ENCODE measurements around the gene ZNRF3. TPM values are rescaled to one million over a fixed set of nuclear protein-coding genes. Genes with fewer than 3 reads are reported as not detected.
"Not testable (repeated sequence)": the region's sequence is repeated elsewhere in the genome, so short reads cannot be mapped to it uniquely, and the experiment has no call there.

The ZNRF3 gene
- total and polyA plus RNA-seq, 8 donors = 2.4 to 6.8 (median 3.9) TPM

- Histone ChIP-seq H3K36me3 (no peaks in the 10 kb centered on the region), H3K4me3 (no peak overlapping the region), H3K4me1 (peaks cover 0 to 11% (median 0%) of the 10 kb centered on the region in 3 donors), H3K9me3 (no peaks in the 10 kb centered on the region), H3K27me3 (no peaks in the 10 kb centered on the region), H3K27ac (no peak overlapping the region)
- 91% methylated on average over 7 of the region's 7 CpGs for WGBS, 2 donors
- FAIRE-seq (no peak), DNase-seq (no peak), ATAC-seq (no peak)
- no peak for TF ChIP-seq CTCF (IDR thresholded peaks at IDR 0.05)
- intact Hi-C loops (cut with DNase I) = no loop called here
Observed at GRCh38 chr22:29080106-29080975, 197.0 kb downstream of the ZNRF3 start.

GRCh38 chr22:29081517-29082236 is 198.3 kb downstream of the ZNRF3 start:
- no peaks in the 10 kb centered on the region for H3K9me3 ChIP-seq
- DNase-seq (no peak), FAIRE-seq (no peak), ATAC-seq (peak in 2 of 4 donors; percentile 59 to 79)
- H3K27me3 ChIP-seq = no peaks in the 10 kb centered on the region
- no peak overlapping the region for H3K4me3 ChIP-seq
- peaks cover 0 to 11% (median 0%) of the 10 kb centered on the region in 3 donors for H3K4me1 ChIP-seq
- 12 to 39% methylated on average over 3 of the region's 3 CpGs for WGBS, 2 donors
- no peaks in the 10 kb centered on the region for H3K36me3 ChIP-seq
- intact Hi-C loops (cut with DNase I) = no loop called here
- peak overlapping the region in 1 of 4 donors; percentile 15 for H3K27ac ChIP-seq
- no peak for TF ChIP-seq CTCF (IDR thresholded peaks at IDR 0.05)

GRCh38 chr22:29082826-29083545 is 199.6 kb downstream of the ZNRF3 start:
- peaks cover 0 to 11% (median 0%) of the 10 kb centered on the region in 3 donors for H3K4me1 ChIP-seq
- intact Hi-C loops (cut with DNase I) = no loop called here
- H3K27me3 ChIP-seq = no peaks in the 10 kb centered on the region
- DNase-seq (no peak), ATAC-seq (no peak), FAIRE-seq (no peak)
- no peak overlapping the region for H3K4me3 ChIP-seq
- TF ChIP-seq CTCF (IDR thresholded peaks at IDR 0.05) = no peak
- H3K36me3 ChIP-seq = no peaks in the 10 kb centered on the region
- no peaks in the 10 kb centered on the region for H3K9me3 ChIP-seq
- WGBS, 2 donors = 76 to 83% methylated on average over 7 of the region's 7 CpGs
- no peak overlapping the region for H3K27ac ChIP-seq

- peaks cover 0 to 11% (median 0%) of the 10 kb centered on the region in 3 donors for H3K4me1 ChIP-seq
- H3K4me3 ChIP-seq; FAIRE-seq; H3K27me3 ChIP-seq; H3K36me3 ChIP-seq; intact Hi-C loops (cut with DNase I); DNase-seq; H3K9me3 ChIP-seq; H3K27ac ChIP-seq; ATAC-seq: not testable (repeated sequence)
- WGBS, 2 donors = 96 to 99% methylated on average over 7 of the region's 7 CpGs
Observed at GRCh38 chr22:29083576-29083932, 200.2 kb downstream of the ZNRF3 start.

GRCh38 chr22:29083933-29084591 is 200.7 kb downstream of the ZNRF3 start:
- TF ChIP-seq CTCF (IDR thresholded peaks at IDR 0.05) = no peak
- DNase-seq (no peak), ATAC-seq (no peak), FAIRE-seq (no peak)
- no peak overlapping the region for H3K4me3 ChIP-seq
- intact Hi-C loops (cut with DNase I) = no loop called here
- no peaks in the 10 kb centered on the region for H3K36me3 ChIP-seq
- H3K27ac ChIP-seq = no peak overlapping the region
- peaks cover 0 to 11% (median 0%) of the 10 kb centered on the region in 3 donors for H3K4me1 ChIP-seq
- no peaks in the 10 kb centered on the region for H3K9me3 ChIP-seq
- no peaks in the 10 kb centered on the region for H3K27me3 ChIP-seq
- WGBS, 2 donors = 76 to 84% methylated on average over 5 of the region's 5 CpGs
